ENCODE measurements around the gene CDC42BPA. TPM values are rescaled to one million over a fixed set of nuclear protein-coding genes. Genes with fewer than 3 reads are reported as not detected.

Gene CDC42BPA
- total and polyA plus RNA-seq, 2 of the 8 experiments (the other 6 are each of a cell fraction or from before 2014, with no cell fraction given) = 7.1 to 28.5 TPM

DNA sequence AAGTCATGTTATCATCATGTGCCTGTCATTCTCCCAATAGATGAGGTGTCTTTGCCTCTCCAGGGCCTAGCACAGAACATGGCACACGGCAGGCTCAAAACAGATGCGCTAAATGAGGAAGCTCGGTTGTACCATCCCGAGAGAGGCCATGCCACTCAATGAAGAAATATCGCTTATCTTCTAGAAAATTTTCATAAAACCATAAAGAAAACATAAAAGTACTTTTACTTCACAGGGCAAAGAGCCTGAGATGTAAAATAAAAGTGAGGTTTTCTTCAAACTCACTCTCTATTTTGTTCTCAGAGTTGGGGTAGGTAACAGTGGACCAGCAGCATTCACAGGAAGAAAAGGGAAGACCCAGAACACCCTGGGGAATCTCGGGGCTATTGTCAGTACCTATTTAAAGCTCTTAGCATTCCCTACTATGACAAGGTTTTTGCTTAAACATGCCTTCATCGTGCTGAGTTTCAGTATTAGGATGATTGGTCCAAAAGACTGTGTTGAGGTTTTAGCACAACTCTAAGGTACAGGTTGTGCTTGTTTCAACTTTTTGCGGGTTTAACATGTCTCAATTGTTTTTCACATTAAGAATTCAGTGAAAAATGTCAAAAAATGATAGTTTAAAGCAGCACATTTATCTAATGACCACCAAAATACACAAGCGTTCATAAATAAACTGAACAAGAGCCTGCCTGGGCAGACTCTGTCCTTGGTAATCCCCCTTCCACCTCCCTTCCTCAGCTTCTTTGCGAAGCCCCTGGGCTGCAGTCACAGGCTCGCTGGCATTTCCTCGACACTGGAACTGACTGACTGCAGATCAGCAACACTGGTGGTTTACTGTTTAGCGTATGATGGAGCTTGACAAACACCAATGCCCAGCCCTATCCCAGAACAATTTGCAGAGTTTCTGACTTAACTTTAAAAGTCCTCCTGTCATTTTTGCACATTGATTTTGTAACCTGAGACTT lies 322.6 kb downstream of the CDC42BPA start:
- WGBS, 2 experiments (ENCODE audit: extremely low coverage in 1 of 2, insufficient coverage in 1 of 2, insufficient read length in 1 of 2, insufficient replicate concordance in 2 of 2, low coverage in 1 of 2, low lambda C conversion rate in 2 of 2, missing lambda C conversion rate in 1 of 2) = 71% methylated on average over 13 of the region's 13 CpGs; no CpG with 5 or more reads in 1 of the 2 experiments
- FAIRE-seq = peak; percentile 19
- CTCF ChIA-PET (ENCODE audit: partially characterized antibody) = interaction anchor here (0.6 to 2.1 kb wide), 9 partner anchors 7 to 451 kb away, joined by 3 to 7 read pairs (median 4); no protein-coding TSS in a partner anchor
- TF ChIP-seq POU5F1 (IDR thresholded peaks at IDR 0.05; ENCODE audit: low read depth, low read length) = no peak

More for the DNA sequence above, 322.6 kb downstream of the CDC42BPA start:
- no peak overlapping the region for H3K23ac ChIP-seq (ENCODE audit: insufficient read length)
- peaks cover 2% of the 10 kb centered on the region; the same call in 1 of the 2 replicates for H3K23me2 ChIP-seq (ENCODE audit: low read depth, low read length)
- H3K14ac ChIP-seq (ENCODE audit: insufficient read length) = no peak overlapping the region
- H3K9me3 ChIP-seq (ENCODE audit: insufficient read depth in 2 of 2, low read depth in 1 of 2, low read length in 1 of 2) = no peaks in the 10 kb centered on the region
- no peak overlapping the region for H4K8ac ChIP-seq (ENCODE audit: extremely low read depth, insufficient read depth, low read length)
- H2BK5ac ChIP-seq (ENCODE audit: low read depth, low read length) = 0 out of 2 replicates have a peak overlapping the region, but pooled peaks have one; percentile 15
- H2AFZ ChIP-seq (ENCODE audit: low read length) = no peak overlapping the region
- H3K36me3 ChIP-seq (ENCODE audit: control insufficient read depth in 2 of 4, insufficient read depth in 4 of 4, low read length in 3 of 4) = no peaks in the 10 kb centered on the region
- peak overlapping the region; percentile 15; the same call in 1 of the 2 replicates for H3K18ac ChIP-seq (ENCODE audit: extremely low read depth, low read length)
- POLR2A ChIA-PET (ENCODE audit: partially characterized antibody) = interaction anchor here (0.6 to 2.3 kb wide), 4 partner anchors 10 to 346 kb away, joined by 3 to 8 read pairs (median 4); no protein-coding TSS in a partner anchor
- H3K4me1 ChIP-seq (replicated peaks in 1 of 4; ENCODE audit: control insufficient read depth in 3 of 4, insufficient read depth in 4 of 4, low read length in 3 of 4) = peaks cover 2 to 13% (median 8%) of the 10 kb centered on the region in 4 experiments
- H2BK12ac ChIP-seq (ENCODE audit: low read depth, low read length) = peak overlapping the region; percentile 45; the same call in 1 of the 2 replicates
- H4K5ac ChIP-seq (ENCODE audit: insufficient read length, low read depth, low read length) = no peak overlapping the region
- H3K4me2 ChIP-seq (ENCODE audit: insufficient read depth in 1 of 2, low read depth in 2 of 2, low read length in 2 of 2) = peak overlapping the region in 1 of 2 experiments; percentile 36; a peak in 2 of 4 replicates
- H3K27me3 ChIP-seq (replicated peaks in 1 of 4; ENCODE audit: control insufficient read depth in 3 of 4, extremely low read depth in 1 of 4, insufficient read depth in 3 of 4, low read length in 3 of 4) = no peaks in the 10 kb centered on the region
- no peak overlapping the region for H2BK120ac ChIP-seq (replicated peaks; ENCODE audit: low read depth, low read length)
- no peak overlapping the region for H2BK20ac ChIP-seq (ENCODE audit: low read length)
- peak overlapping the region in 1 of 4 experiments; percentile 24; a peak in 1 of 8 replicates for H3K4me3 ChIP-seq (ENCODE audit: extremely low read depth in 1 of 4, insufficient read depth in 2 of 4, low read depth in 3 of 4, low read length in 4 of 4)
- DNase-seq (ENCODE audit: low read depth in 1 of 2, low spot score in 2 of 2) = no peak
- H3K56ac ChIP-seq (replicated peaks; ENCODE audit: insufficient read length, low read depth, low read length) = no peak overlapping the region
- H3K27ac ChIP-seq (ENCODE audit: low read depth, low read length) = no peak overlapping the region
- peak overlapping the region; percentile 14 for H4K91ac ChIP-seq (replicated peaks; ENCODE audit: insufficient read length, low read length)
- H2BK15ac ChIP-seq (ENCODE audit: low read length) = no peak overlapping the region
- H3K9ac ChIP-seq (replicated peaks in 1 of 4; ENCODE audit: extremely low read depth in 1 of 4, low read depth in 3 of 4, low read length in 3 of 4) = no peak overlapping the region; a peak in 1 of 7 replicates
- no peak overlapping the region for H3K4ac ChIP-seq (replicated peaks; ENCODE audit: insufficient read length, low read depth, low read length)
- H3K79me1 ChIP-seq (ENCODE audit: low read depth, low read length) = no peaks in the 10 kb centered on the region
- no peaks in the 10 kb centered on the region for H3K79me2 ChIP-seq (ENCODE audit: control insufficient read depth in 1 of 2, insufficient read depth in 2 of 2, low read length in 2 of 2)
- no peak overlapping the region for H2AK5ac ChIP-seq (ENCODE audit: low read depth, low read length)
- H4K20me1 ChIP-seq (replicated peaks in 1 of 2; ENCODE audit: control insufficient read depth in 1 of 2, insufficient read depth in 2 of 2, low read length in 2 of 2) = no peaks in the 10 kb centered on the region

All from H1 (cell line).